HuH-7 (cell line): Measurements from ENCODE around the gene PHACTR1.

Experiments used
- DNase-seq: peaks from one replicate; pipeline ENCODE4 v3.0.0; 2011; ENCODE audit warnings: low spot score

PHACTR1 gene

DNA sequence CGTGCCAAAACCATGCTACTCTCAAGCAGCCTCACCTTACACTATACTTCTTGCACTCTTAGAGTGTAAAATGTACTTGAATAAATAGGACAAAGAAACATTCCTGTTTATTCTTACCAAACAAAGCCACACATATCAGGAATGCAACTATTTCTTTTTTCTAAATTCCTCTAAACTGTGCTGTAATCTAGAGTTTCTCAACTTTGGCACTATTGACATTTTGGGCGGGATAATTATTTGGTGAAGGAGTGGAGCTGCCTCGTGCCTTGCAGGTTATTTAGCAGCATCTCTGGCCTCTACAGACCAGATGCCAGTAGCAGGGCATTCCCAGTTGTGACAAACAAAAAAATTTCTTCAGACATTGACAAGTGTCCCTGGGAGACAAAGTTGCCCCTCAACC is 86.9 kb downstream of the PHACTR1 start:
- no peak for DNase-seq

DNA sequence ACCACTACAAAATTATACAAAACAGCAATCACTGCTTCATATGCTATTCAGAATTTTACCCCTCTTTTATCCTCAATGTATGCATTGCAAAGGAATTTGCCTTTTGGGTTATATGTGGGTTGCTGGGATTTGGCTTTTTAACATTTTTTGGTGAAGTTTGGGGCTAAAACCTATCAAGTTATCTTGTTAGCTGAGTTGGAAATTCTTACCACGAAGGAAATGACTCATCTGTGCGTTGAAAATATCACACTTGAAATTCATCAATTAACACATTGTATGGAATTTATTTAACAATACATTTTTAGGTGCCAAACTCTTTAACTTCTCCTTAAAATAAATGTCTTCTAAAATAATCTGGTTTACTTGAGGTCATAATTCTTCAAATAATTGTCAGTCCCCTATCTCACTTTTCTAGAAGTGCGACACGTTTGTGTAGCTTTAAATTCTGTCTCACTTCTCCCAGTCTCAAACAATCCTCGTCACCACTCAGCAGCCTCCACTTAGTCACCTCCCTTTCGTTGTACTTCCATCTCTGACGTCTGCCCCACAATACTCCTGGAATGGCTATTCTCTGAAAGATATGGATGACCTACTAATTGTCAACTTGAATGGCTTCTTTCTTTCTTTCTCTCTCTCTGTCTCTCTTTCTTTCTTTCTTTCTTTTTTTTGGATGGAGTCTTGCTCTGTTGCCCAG is 88.5 kb downstream of the PHACTR1 start:
- DNase-seq, result no peak

DNA sequence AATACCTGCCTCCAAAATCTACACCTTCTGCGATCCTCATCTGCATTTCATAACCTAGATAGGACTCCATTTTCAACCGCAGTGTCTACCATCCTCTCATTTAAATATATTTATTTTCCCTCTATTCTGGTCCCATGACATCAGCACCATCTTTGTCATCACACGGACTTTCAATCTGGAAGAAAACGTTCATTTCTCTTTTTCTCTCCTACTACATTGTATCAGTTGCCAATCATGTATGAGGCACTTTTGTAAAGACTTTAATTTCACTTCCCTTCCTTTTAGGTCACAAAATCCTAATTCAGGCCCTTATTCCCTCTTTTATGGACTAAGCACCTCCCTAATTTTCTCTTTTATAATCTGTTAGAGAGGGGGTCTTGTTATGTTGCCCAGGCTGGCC is 89.6 kb downstream of the PHACTR1 start:
- no peak for DNase-seq

DNA sequence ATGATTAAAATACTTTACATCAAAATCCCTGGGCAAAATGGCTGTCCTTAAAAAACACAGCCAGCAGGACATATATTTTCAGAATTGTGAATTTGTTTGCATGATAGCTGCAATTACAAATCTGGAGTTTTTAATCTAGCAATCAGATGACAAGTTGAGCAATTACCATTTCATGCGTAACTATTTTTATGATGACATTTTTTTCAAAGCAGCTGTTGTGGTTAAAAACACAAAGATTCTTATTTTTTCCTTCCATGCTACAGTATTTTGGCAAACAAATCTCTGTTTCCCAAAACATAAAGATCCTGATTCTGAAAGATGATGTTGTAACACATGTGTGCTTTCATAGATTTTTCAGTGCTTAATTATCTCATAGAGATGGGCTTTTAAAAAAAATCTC is 90.2 kb downstream of the PHACTR1 start:
- DNase-seq, result no peak

DNA sequence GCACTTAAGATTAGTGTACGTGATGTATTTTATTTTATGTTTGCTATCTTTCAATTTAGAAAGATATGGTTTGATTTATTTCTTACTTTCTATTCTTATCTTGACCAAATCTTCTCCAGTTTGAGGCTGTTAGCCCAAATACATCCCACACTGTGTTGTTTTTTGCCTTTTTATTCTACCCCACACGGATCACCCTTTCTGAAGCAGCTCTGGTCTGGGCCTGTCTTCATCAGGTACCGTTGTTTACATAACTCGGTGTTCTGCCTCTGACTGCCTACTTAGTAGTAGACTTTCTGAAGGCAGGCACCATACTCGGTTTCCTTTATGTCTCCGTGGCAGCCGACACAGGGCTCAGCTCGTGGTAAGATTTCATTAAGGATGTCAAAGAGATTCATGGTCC is 95.0 kb downstream of the PHACTR1 start:
- no peak for DNase-seq

DNA sequence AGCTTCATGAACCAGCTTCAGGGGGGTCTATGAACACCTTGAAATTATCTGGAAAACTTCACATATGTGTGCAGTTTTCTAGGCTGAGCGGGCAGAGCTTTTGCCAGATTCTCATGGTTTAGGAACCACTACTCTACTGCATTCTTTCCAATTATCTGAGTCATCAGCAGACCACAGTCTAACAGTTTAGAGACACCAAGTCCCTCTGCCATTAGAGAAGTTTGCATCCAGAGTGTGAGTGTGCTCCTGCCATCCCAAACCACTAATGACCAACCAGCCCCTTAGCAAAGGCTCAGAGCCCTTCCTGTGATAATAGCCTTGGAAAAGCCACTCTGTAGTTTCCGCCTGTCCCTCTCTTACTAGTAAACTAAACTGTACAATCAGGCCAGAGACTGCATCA is 96.8 kb downstream of the PHACTR1 start:
- no peak for DNase-seq

DNA sequence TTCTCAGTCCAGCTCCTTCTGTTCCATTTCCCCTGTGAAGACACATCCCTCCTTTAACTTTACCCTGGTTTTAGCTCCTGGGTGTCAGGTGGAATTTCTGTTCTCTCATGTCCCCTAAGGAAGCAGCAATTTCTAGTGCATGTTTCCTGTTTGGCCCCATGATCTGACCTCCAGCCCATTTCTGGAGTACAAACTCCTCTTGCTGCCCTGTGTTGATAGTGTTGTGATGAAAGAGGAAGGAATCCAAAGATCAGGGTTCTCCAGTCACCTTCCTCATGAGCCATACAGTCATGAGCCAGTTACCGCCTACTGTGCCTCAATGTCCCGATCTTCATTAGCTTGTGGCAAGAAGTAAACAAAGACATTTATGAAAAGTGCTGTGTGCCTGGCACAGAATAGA is 97.4 kb downstream of the PHACTR1 start:
- no peak for DNase-seq

DNA sequence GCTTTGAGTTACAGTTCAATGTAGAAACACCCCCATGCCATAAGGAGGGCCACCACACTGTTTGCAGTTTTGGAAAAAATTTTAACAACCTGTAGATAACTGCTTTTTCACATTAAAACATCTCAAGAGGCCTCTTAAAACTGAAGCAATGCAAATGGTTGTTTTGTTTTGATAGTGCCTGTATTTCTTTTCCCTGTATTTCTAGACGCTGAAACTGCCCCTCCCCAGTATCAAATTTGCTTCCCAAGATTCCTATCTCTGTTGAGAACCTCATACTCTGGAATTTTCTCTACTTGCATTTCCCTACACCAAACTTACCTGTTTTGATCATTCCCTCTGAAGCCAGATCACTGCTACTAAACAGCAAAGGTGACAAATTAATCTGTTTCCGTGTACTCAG is 98.5 kb downstream of the PHACTR1 start:
- no peak for DNase-seq

DNA sequence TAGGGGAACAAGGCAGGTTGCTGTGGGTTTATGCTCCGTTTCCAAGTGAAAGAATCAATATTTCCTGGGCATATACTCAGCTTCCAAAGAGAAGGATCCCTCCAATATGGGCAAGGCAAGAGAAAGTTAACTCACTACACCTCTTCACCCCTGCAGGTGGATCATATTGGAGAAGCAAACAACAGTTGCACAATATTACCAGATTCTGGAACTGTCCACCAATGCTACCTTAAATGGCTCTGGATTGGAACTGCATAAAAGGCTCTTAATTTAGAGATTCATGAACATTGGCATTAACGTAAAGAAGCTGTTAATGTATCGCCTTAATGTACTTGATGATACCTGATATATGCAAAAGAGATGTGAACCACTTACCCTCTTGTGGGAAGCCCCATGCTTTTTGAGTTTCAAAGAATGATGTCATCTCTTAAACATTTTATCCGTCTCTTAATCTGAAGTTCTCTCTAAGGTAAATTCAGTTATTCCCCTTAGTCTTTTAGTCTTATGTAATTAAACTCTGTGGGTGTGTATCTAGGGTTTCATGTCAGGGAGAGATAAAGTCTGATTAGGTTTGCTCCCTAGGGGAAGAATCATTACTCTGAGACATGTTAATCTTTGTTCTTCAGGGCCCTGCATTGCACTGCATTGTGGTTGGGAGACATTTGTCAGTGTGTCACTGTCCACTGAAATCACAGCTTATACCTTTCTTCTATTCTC is 99.5 kb downstream of the PHACTR1 start:
- DNase-seq, result no peak

DNA sequence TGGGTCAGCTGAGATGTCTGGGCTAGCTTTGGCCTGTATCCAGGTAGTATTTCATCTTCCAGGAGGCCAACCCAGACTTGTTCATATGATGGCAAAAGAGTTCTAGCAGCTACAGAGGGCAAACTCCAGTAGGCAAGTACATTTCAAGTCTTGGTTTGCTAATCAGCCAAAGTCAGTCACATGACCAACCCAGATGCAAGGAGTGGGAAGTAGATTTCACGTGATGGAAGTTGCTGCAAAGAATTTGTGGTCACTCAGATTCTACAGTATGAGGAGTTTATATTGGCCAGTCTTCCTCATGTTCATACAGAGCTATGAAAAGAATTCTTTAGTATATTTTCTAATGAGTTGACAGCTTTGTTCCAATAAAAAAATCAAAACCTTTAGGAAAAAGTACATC is 101.8 kb downstream of the PHACTR1 start:
- DNase-seq, result no peak

DNA sequence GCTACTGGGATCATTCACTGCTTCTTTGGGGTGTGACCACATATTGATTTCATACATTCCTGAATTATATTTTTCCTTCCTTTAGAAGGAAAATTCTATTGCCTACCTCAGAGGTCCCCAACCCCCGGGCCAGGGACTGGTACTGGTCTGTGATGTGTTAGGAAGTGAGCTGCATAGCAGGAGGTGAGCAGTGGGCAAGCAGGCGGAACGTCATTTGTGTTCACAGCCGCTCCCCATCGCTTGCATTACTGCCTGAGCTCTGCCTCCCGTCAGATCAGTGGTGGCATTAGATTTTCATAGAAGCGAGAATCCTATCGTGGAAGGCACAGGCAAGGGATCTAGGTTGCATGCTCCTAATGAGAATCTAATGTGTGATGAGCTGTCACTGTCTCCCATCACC is 107.3 kb downstream of the PHACTR1 start:
- no peak for DNase-seq

DNA sequence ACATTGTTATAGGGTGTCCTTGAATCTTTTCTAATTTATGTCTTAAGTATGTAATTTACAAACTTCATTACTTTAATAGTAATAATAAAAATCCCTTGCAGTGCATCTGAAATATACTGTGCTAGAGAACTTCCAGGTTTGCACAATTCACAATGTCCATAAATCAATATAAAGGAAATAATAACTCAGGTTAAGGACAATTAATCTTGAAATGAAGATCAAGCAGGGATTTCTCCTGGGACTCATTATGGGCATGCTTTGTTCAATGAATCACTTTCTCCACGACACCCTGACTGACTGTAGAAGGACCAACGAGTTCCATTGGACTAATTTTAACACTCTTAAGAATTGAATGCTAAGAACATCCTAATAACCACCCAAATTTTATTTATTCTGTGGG is 110.0 kb downstream of the PHACTR1 start:
- no peak for DNase-seq

DNA sequence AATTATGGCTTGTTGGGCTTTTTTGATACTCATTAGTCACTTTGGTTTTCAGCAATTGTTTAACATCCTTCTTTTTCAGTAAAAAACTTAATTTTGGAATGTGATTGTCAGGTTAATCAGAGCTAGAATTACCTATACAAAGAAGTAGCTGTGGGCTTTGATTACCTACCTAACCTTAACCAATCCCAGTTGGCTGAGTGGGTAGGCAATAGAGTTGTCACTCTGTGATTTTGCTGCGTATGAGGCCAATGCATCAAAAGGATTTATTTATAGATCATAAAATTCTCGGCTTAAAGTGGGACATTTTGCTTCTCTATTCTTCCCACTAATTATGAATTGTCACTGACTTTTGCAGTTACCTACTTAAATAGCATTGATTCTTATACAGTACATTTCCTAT is 111.4 kb downstream of the PHACTR1 start:
- no peak for DNase-seq

DNA sequence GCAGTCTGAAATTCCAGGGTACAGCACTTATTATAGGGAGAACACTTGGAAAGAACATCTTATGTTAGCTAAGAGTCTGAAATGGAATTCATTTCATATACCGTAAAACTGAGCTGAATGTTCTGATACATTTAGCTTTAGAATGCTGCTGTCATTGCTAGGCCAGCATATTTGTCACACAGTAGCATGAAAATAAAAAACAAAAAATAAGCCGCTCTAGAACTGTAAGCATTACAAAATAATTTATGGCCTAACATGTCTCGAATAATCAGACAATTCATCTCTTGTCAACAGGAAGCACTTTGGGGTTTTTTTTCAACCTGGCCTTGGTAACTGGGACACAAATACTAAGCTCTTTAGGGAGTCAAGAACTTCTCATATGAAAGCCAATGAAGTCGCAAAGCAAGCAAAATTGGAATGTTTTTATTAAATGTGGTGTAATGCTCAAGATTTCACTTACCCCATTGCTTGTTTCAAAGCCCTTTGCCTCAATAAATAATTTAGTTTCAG is 115.7 kb downstream of the PHACTR1 start:
- DNase-seq, result no peak

DNA sequence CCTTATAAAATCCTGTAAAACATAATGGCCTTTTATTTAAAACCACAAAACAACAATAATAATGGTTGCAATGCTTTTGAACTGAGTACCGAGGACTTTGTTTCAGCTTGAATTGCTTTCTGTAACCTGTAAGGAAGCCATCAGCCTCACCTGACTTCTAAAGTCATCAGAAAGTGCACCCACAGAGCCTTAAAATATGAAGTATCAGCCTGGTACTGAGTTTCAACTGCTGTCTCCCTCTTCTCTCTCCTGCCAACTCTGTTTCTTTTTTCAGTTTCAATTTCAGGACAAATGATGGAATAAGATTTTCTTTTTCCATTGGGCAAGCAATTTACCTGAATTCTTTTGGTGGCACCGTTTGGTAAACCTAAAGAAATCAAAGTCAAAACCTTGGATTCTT is 119.4 kb downstream of the PHACTR1 start:
- DNase-seq, result no peak

DNA sequence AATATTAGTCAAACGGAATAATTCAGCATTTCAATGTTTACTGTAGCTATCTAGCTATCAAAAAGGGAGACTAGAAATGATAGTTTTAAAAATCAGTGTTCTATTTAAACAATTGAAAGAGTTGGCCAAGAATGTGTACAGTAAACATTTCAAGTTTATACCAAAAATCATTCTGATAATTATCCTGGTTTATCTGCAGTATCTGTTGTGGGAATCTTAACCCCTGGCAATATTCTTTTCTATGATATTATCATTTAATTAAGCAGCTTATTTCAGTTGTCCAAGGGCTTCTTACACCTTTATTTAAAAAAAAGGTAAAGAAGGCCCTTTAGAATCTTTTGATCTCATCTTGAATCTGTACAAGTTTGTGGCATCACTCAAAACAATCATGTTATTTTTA is 125.1 kb downstream of the PHACTR1 start:
- no peak for DNase-seq

DNA sequence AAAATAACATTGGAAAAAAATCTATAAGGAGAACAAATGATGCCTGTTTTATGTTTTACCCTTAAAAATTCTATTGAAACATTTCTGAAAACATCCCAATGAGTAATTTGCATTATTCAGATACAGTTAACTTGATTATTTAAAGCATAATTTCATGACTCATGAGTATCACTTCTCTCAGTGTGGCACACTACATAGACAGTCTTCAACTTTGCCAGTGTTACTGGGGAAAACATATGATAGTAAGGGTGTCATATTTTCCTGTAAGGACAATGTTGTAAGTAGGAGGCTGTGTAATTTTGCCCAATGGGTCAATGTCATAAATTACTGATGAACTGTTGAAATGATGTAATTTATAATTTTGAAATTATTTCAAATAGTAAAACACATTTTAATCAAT is 125.5 kb downstream of the PHACTR1 start:
- DNase-seq, result no peak

DNA sequence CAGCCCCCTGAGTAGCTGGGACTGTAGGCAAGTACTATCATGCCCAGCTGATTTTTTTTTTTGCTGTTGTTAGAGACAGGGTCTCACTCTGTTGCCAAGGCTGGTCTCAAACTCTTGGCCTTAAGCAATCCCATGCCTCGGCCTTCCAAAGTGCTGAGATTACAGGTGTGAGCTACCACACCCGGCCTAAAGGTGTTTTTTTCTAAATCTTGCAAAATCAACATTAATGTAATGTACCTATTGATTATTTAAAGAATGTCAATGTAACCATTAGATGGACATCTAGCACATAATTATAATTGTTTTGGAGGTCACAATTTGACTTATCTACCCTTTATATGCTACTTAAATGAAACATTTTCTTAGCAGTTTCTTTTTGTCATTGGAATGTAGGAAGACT is 126.1 kb downstream of the PHACTR1 start:
- no peak for DNase-seq

DNA sequence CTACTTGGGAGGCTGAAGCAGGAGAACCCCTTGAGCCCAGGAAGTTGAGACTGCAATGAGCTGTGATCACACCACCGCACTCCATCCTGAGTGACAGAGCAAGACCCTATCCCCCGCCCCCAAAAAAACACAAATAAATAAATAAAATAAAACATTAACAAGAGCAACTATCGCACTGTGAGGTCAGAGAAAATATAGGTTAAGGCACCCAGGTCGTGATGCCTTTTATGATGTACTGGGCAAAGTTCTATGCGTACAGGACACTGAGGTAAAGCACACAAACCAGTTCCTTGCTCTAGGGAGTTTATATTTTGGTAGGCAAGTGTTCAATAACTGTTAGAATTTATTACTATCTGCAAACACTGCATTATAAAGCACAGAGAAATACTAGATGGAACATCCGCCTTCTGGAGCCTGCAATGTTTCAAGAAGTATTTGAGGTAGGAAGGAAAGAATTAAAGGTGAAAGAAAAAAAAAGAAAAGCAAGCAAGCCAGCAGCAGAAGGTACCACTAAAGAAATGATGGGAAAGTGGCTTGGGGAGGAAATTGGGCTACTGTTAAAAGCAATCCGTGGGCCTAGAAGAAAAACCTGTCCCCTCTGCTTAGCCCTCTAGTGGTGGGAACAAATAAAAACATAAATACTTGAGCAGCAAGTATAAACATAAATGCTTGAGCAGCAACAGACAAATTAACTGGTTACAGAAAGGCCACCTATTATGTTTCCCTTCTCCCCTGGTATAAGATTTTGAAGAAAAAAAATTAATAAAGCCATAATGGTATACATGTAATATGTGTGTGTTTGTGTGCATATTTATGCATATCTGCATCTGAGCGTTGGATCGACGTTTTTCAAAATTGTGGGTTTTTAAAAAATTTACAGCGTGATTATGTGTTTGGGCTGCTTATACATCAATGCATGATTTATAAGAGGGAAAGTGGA is 128.0 kb downstream of the PHACTR1 start:
- DNase-seq, result peak; percentile 6

DNA sequence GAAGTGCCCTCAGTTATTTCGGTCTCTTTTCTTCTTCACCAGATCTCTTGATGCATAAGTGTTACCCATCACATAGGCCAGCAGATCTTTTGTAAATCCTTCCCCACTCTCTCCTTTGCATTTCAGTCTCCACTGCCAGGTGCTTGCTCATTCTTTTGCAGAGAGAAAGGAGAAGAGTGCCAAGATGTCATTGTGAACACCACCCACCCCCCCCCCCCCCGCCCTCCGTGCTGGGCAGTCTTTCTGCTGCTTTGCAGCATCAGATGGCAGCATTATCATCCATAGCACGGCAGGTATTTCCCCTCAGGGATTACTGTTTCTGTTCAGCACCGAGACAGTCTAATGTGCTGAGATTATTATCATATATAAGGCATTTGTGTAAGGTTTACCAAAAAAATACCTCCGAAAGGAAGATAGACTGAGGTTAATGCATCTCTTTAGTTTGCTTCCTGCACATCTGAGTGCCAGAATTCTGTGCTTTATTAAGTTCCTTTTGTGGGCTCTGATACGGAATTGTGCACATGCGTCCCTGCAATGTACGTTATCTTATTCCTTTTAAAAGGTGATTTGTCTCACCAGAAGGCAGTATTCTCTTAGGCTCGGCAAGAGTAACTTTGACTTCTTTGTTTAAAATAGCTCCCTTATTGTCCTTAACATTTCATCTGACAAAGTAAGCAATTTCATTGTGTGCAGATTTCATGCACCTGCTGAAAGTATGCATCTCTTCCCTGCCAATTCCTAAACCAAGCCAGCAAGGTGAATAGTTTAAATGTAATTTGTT is 128.8 kb downstream of the PHACTR1 start:
- DNase-seq, result no peak

DNA sequence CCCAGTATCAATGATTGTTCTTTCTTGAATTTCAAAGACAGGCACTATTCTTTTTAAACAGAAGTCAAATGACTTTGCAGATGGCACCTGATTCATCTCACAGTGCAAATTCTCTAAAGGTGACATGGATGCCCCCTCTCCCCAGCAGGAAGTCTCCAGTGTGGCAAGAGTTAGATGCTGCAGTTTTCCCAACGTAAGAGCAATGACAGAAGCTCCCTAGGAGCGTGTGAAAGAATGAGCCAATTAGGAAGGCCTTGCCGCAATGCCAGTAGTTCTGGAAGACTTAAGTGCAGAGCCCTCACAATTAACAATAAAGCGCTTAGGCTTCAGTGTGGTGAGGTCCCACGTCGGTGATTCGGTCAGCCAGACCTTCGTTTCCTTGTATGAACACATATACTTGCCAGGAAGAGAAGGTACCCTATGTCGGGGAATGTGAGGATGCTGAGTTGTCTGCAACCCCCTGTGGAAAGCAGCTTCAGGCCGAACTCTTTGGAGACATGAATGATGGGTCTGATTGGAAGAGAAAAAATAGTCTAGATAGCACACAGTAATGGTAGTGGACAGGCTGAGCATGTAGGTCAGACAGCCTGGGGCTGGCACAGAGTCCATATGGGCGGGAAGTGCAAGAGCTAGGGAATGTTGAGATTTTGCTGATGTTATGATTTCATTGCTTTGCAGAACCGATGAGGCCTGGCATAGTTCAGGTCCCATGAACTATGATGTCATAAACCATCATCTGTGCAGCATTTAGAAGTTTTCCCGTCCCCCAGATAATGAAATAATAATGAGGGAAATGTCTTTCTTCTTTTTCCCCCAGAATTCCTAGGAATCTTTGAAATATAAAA is 132.6 kb downstream of the PHACTR1 start:
- no peak for DNase-seq
